Duodenal mucosa (tissue), 2 donors: Measurements from ENCODE around the gene SLC13A4.
"Not testable (repeated sequence)": the region's sequence is repeated elsewhere in the genome, so short reads cannot be mapped to it uniquely, and the experiment has no call there.

Experiments
- H3K27ac ChIP-seq: one replicate; pipeline ENCODE4 v1.7.0; 2013; ENCODE audit warnings: low read depth, low read length
- H3K27me3 ChIP-seq, 2 donors: one replicate each; pipeline ENCODE4 v1.7.0; 2013; ENCODE audit warnings: low read length in 2 of 2, control low read depth in 1 of 2; ENCODE audit not compliant: insufficient read depth in 2 of 2, control insufficient read depth in 1 of 2
- H3K36me3 ChIP-seq, 2 donors: one replicate each; pipeline ENCODE4 v1.7.0; 2013; ENCODE audit warnings: low read length in 2 of 2, control low read depth in 1 of 2; ENCODE audit not compliant: insufficient read depth in 2 of 2, control insufficient read depth in 1 of 2
- H3K4me1 ChIP-seq, 2 donors: one replicate each; pipeline ENCODE4 v1.7.0; 2013; ENCODE audit warnings: low read length in 2 of 2, control low read depth in 1 of 2; ENCODE audit not compliant: insufficient read depth in 2 of 2, control insufficient read depth in 1 of 2
- H3K4me3 ChIP-seq, 2 donors: one replicate each; pipeline ENCODE4 v1.7.0; 2013; ENCODE audit warnings: low read length in 2 of 2, low read depth in 1 of 2
- H3K9ac ChIP-seq, 2 donors: one replicate each; pipeline ENCODE4 v1.7.0; 2013; ENCODE audit warnings: low read length in 2 of 2, low read depth in 1 of 2
- H3K9me3 ChIP-seq, 2 donors: one replicate each; pipeline ENCODE4 v1.7.0; 2013; ENCODE audit warnings: low read length in 2 of 2, control low read depth in 1 of 2; ENCODE audit not compliant: control insufficient read depth in 1 of 2

SLC13A4 gene

GRCh38 chr7:135650831-135651573 lies 77.0 kb downstream of the SLC13A4 start:
- Histone ChIP-seq H3K27me3 (no peaks in the 10 kb centered on the region), H3K4me3 (no peak overlapping the region), H3K9ac (no peak overlapping the region)

GRCh38 chr7:135648235-135648634 lies 79.8 kb downstream of the SLC13A4 start:
- no peak overlapping the region for H3K9ac ChIP-seq

More at GRCh38 chr7:135650831-135651573, 77.0 kb downstream of the SLC13A4 start:
- H3K27ac ChIP-seq: no peak overlapping the region
- no peaks in the 10 kb centered on the region for H3K4me1 ChIP-seq
- H3K9me3 ChIP-seq: no peaks in the 10 kb centered on the region
- peaks cover 1 to 15% of the 10 kb centered on the region in 2 donors for H3K36me3 ChIP-seq

GRCh38 chr7:135647755-135648154 lies 80.2 kb downstream of the SLC13A4 start:
- Histone ChIP-seq H3K27me3 (no peaks in the 10 kb centered on the region), H3K4me3 (no peak overlapping the region), H3K27ac (no peak overlapping the region), H3K36me3 (peaks cover 23 to 41% of the 10 kb centered on the region in 2 donors), H3K4me1 (no peaks in the 10 kb centered on the region), H3K9ac (no peak overlapping the region), H3K9me3 (no peaks in the 10 kb centered on the region)

More at GRCh38 chr7:135648235-135648634, 79.8 kb downstream of the SLC13A4 start:
- Histone ChIP-seq H3K27ac (no peak overlapping the region), H3K36me3 (peaks cover 19 to 37% of the 10 kb centered on the region in 2 donors), H3K4me1 (no peaks in the 10 kb centered on the region), H3K9me3 (no peaks in the 10 kb centered on the region), H3K4me3 (no peak overlapping the region), H3K27me3 (no peaks in the 10 kb centered on the region)

GRCh38 chr7:135645296-135645904 lies 82.6 kb downstream of the SLC13A4 start:
- Histone ChIP-seq H3K36me3 (peaks cover 30 to 49% of the 10 kb centered on the region in 2 donors), H3K27ac (no peak overlapping the region), H3K9ac (no peak overlapping the region), H3K27me3 (no peaks in the 10 kb centered on the region), H3K4me3 (no peak overlapping the region), H3K9me3 (no peaks in the 10 kb centered on the region), H3K4me1 (no peaks in the 10 kb centered on the region)

GRCh38 chr7:135644729-135645128 lies 83.3 kb downstream of the SLC13A4 start:
- Histone ChIP-seq H3K4me3 (no peak overlapping the region), H3K9me3 (no peaks in the 10 kb centered on the region), H3K27ac (no peak overlapping the region), H3K9ac (no peak overlapping the region), H3K36me3 (peaks cover 30 to 52% of the 10 kb centered on the region in 2 donors), H3K4me1 (no peaks in the 10 kb centered on the region), H3K27me3 (no peaks in the 10 kb centered on the region)

GRCh38 chr7:135644154-135644553 lies 83.8 kb downstream of the SLC13A4 start:
- Histone ChIP-seq H3K4me3 (no peak overlapping the region), H3K4me1 (no peaks in the 10 kb centered on the region), H3K9ac (no peak overlapping the region), H3K27ac (no peak overlapping the region), H3K9me3 (no peaks in the 10 kb centered on the region), H3K27me3 (no peaks in the 10 kb centered on the region), H3K36me3 (peaks cover 30 to 52% of the 10 kb centered on the region in 2 donors)

- H3K4me3 ChIP-seq, H3K9me3 ChIP-seq, H3K27me3 ChIP-seq, H3K4me1 ChIP-seq, H3K9ac ChIP-seq, H3K27ac ChIP-seq: not testable (repeated sequence)
- H3K36me3 ChIP-seq: peaks cover 41 to 63% of the 10 kb centered on the region in 2 donors
These were observed 88.3 kb downstream of the SLC13A4 start for GRCh38 chr7:135639690-135640089.

- no peak overlapping the region for H3K9ac ChIP-seq
- H3K27me3 ChIP-seq: no peaks in the 10 kb centered on the region
- H3K36me3 ChIP-seq: peaks cover 24 to 58% of the 10 kb centered on the region in 2 donors
- H3K4me1 ChIP-seq: no peaks in the 10 kb centered on the region
- no peak overlapping the region for H3K27ac ChIP-seq
- no peaks in the 10 kb centered on the region for H3K9me3 ChIP-seq
- no peak overlapping the region for H3K4me3 ChIP-seq
These were observed 93.7 kb downstream of the SLC13A4 start for GRCh38 chr7:135634191-135634878.
